HCT116 (cell line): ENCODE measurements around the gene HSPB8. TPM values are rescaled to one million over a fixed set of nuclear protein-coding genes. Genes with fewer than 3 reads are reported as not detected.
"Not testable (repeated sequence)": the region's sequence is repeated elsewhere in the genome, so short reads cannot be mapped to it uniquely, and the experiment has no call there.

Experiments used
- ATAC-seq: fragments of 200-7000 bp; cut with Tn5 transposase; 2 replicates; pipeline ENCODE4 v1.9.1; 2020; ENCODE audit warnings: mild to moderate bottlenecking, moderate library complexity
- BruUV-seq: library from RNA; stranded (reverse); fragments of 400-500 nt; replicated peaks from 2 replicates; lab custom pipeline; 2021; lab: Mats Ljungman, UMichigan
- CTCF ChIA-PET: fragments of 300-600 bp; sonication (Branson Sonifier 250); formaldehyde crosslinking; loops from one replicate; lab custom pipeline; 2021; ENCODE audit warnings: antibody characterized with exemption; lab: Charles Lee
- POLR2A ChIA-PET: fragments of 300-600, 350-600 bp; sonication (Branson Sonifier 250); formaldehyde crosslinking; loops from one replicate; lab custom pipeline; 2021; ENCODE audit warnings: antibody characterized with exemption; lab: Charles Lee
- RAD21 ChIA-PET, 2 experiments: fragments of 300-600 bp; sonication (Branson Sonifier 250); formaldehyde crosslinking; loops; one replicate each; lab custom pipeline; 2023; ENCODE audit warnings: low total read pairs in 2 of 2; ENCODE audit not compliant: uncharacterized antibody in 2 of 2, unreplicated experiment in 2 of 2, low non-redundant PET in 1 of 2; lab: Charles Lee
- DNase-seq: peaks from one replicate; pipeline ENCODE4 v3.0.0-alpha.2; 2010; ENCODE audit warnings: low read depth, low spot score
- H2AFZ ChIP-seq: fragments of 200-600 bp; shearing (Covaris generic), sonication (generic); 2 replicates; pipeline ENCODE4 v1.6.1; 2017; ENCODE audit warnings: low read depth, mixed run types, mixed read lengths, antibody characterized with exemption, low read length; ENCODE audit not compliant: poor library complexity, severe bottlenecking
- H3K27ac ChIP-seq: 2 replicates; pipeline ENCODE4 v1.5.1; 2012; ENCODE audit warnings: low read depth, low read length
- H3K27me3 ChIP-seq: fragments of 200-600 bp; sonication (generic); 2 replicates; pipeline ENCODE4 v1.6.1; 2016; ENCODE audit warnings: mixed run types, low read length, mixed read lengths; ENCODE audit not compliant: insufficient read depth
- H3K36me3 ChIP-seq, 2 experiments: fragments of 200-500 bp in 1 of 2; fragments of 200-600 bp in 1 of 2; sonication (Bioruptor generic) in 1 of 2; sonication (generic) in 1 of 2; 2 replicates each; pipeline versions ENCODE4 v1.5.1 to v1.6.1; 2014 to 2016; ENCODE audit warnings: low read length in 2 of 2, inconsistent platforms in 1 of 2, mixed read lengths in 1 of 2, mixed run types in 1 of 2; ENCODE audit not compliant: insufficient read depth in 2 of 2, control insufficient read depth in 1 of 2
- H3K4me1 ChIP-seq, 2 experiments: fragments of 200-600 bp in 1 of 2; sonication (generic) in 1 of 2; 2 replicates each; pipeline versions ENCODE4 v1.5.1 to v1.6.1; 2012 to 2017; ENCODE audit warnings: low read length in 2 of 2, inconsistent platforms in 1 of 2, mild to moderate bottlenecking in 1 of 2, mixed read lengths in 1 of 2, mixed run types in 1 of 2, moderate library complexity in 1 of 2; ENCODE audit not compliant: insufficient read depth in 2 of 2, control insufficient read depth in 1 of 2
- H3K4me2 ChIP-seq: fragments of 200-600 bp; sonication (generic); 2 replicates; pipeline ENCODE4 v1.6.1; 2017; ENCODE audit warnings: mixed run types, low read length, mixed read lengths
- H3K4me3 ChIP-seq, 2 experiments: fragments of 200-600 bp in 1 of 2; sonication (generic) in 1 of 2; replicated peaks in 1 of 2; 2 replicates each; pipeline ENCODE4 v1.5.1; 2011 to 2016; ENCODE audit warnings: low read length in 2 of 2, control low read depth in 1 of 2, low read depth in 1 of 2, mild to moderate bottlenecking in 1 of 2, mixed read lengths in 1 of 2, mixed run types in 1 of 2
- H3K79me2 ChIP-seq: fragments of 200-600 bp; sonication (generic); 2 replicates; pipeline ENCODE4 v1.6.1; 2017; ENCODE audit warnings: mild to moderate bottlenecking, mixed run types, low read length, moderate library complexity, mixed read lengths; ENCODE audit not compliant: insufficient read depth
- H3K9ac ChIP-seq: fragments of 200-600 bp; sonication (generic); 2 replicates; pipeline ENCODE4 v1.6.1; 2016; ENCODE audit warnings: low read length, mixed read lengths
- H3K9me2 ChIP-seq: fragments of 200-600 bp; sonication (generic), shearing (Covaris generic); 2 replicates; pipeline ENCODE4 v1.6.1; 2017; ENCODE audit warnings: mixed run types, mild to moderate bottlenecking, moderate library complexity; ENCODE audit not compliant: insufficient read depth
- H3K9me3 ChIP-seq, 2 experiments: fragments of 200-500 bp in 1 of 2; fragments of 200-600 bp in 1 of 2; sonication (Bioruptor generic) in 1 of 2; sonication (generic) in 1 of 2; 2 replicates each; pipeline ENCODE4 v1.6.1; 2014 to 2017; ENCODE audit warnings: low read length in 2 of 2, mixed read lengths in 2 of 2, inconsistent platforms in 1 of 2, low read depth in 1 of 2, mild to moderate bottlenecking in 1 of 2, mixed run types in 1 of 2, moderate library complexity in 1 of 2; ENCODE audit not compliant: control insufficient read depth in 1 of 2, insufficient read depth in 1 of 2
- H4K20me1 ChIP-seq: fragments of 200-600 bp; sonication (generic), shearing (Covaris generic); 2 replicates; pipeline ENCODE4 v1.6.1; 2017; ENCODE audit warnings: mixed run types, mild to moderate bottlenecking, moderate library complexity; ENCODE audit not compliant: insufficient read depth
- CEBPB ChIP-seq: IDR thresholded peaks from 2 replicates; pipeline ENCODE4 v1.6.1; 2012; ENCODE audit warnings: low read depth
- EZH2 ChIP-seq: fragments of 200-600 bp; sonication (generic); IDR thresholded peaks from 2 replicates; pipeline ENCODE4 v1.6.1; 2017; ENCODE audit warnings: antibody characterized with exemption, mixed run types
- MAX ChIP-seq: IDR thresholded peaks from 2 replicates; pipeline ENCODE4 v1.6.1; 2012
- RAD21 ChIP-seq: IDR thresholded peaks from 2 replicates; pipeline ENCODE4 v1.6.1; 2012; ENCODE audit warnings: low read depth, mild to moderate bottlenecking
- SIN3A ChIP-seq: IDR thresholded peaks from 2 replicates; pipeline ENCODE4 v1.6.1; 2012; ENCODE audit warnings: low read depth
- SRF ChIP-seq: IDR thresholded peaks from 2 replicates; pipeline ENCODE4 v1.6.1; 2012; ENCODE audit warnings: low read depth
- TCF7L2 ChIP-seq: IDR thresholded peaks from 2 replicates; pipeline ENCODE4 v1.7.0; 2011; ENCODE audit warnings: borderline replicate concordance, inconsistent platforms; ENCODE audit not compliant: insufficient read depth, insufficient read length; ENCODE audit errors: extremely low read depth
- ZFX ChIP-seq: fragments of 450-650 bp; IDR thresholded peaks from 2 replicates; pipeline ENCODE4 v1.6.1; 2017
- intact Hi-C: fragments of 100-400 bp; cut with micrococcal nuclease; formaldehyde crosslinking; loops from 2 replicates; pipeline ENCODE4 v1.10.0; 2022
- total RNA-seq: library from RNA; stranded (reverse); gene quantifications from one replicate; pipeline ENCODE4 v1.2.1, GENCODE V29; 2021; ENCODE audit not compliant: unreplicated experiment

HSPB8 gene
- total RNA-seq, 1 experiment from 2014 or later, result 3.5 TPM

DNA sequence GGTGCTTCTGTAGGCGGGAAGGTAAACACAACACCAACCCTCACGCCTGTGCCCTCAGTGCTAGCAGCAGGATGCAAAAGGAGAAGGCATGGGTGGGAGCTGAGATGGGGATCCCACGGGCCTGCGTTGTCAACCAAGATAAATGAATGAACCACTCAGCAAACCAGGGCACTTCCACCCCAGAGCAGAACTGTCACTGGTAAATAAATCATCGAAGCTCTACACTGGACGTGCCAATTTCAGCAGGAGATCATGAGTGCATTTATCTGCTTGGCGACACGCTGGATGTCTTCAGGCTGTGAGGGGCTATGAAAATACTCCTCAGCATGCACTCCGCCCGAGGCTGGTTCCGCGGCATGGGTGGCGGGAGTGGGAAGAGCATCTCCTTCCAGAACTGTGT, 33.2 kb downstream of the HSPB8 start:
- no TSS peak for BruUV-seq
- intact Hi-C loops, result no loop called here
- TF ChIP-seq ZFX, result no peak
- TF ChIP-seq CEBPB, result no peak
- no peak for TF ChIP-seq EZH2
- no peak for TF ChIP-seq MAX
- TF ChIP-seq RAD21, result no peak
- TF ChIP-seq SRF, result no peak

GRCh38 chr12:119216084-119216483, 37.4 kb downstream of the HSPB8 start:
- CTCF ChIA-PET, result no interaction called here
- H3K79me2 ChIP-seq, result no peaks in the 10 kb centered on the region
- no peaks in the 10 kb centered on the region for H3K9me3 ChIP-seq
- peaks cover 37% of the 10 kb centered on the region for H3K27me3 ChIP-seq
- no peaks in the 10 kb centered on the region for H3K9me2 ChIP-seq
- TF ChIP-seq TCF7L2 (no peak), ZFX (no peak), SIN3A (no peak)
- no peak overlapping the region for H2AFZ ChIP-seq
- no peak overlapping the region for H3K4me2 ChIP-seq
- no peak for ATAC-seq
- H4K20me1 ChIP-seq, result no peaks in the 10 kb centered on the region
- no peak overlapping the region for H3K9ac ChIP-seq
- no peak overlapping the region for H3K4me3 ChIP-seq
- no peaks in the 10 kb centered on the region for H3K4me1 ChIP-seq
- no peak for DNase-seq
- RAD21 ChIA-PET, result no interaction called here
- H3K36me3 ChIP-seq, result no peaks in the 10 kb centered on the region
- intact Hi-C loops, result no loop called here
- BruUV-seq, result no TSS peak
- no peak overlapping the region for H3K27ac ChIP-seq
- POLR2A ChIA-PET, result no interaction called here

More for the DNA sequence above, 33.2 kb downstream of the HSPB8 start:
- ChIA-PET POLR2A (no interaction called here), CTCF (no interaction called here), RAD21 (no interaction called here)
- DNase-seq, result no peak
- Histone ChIP-seq H4K20me1 (no peaks in the 10 kb centered on the region), H3K79me2 (no peaks in the 10 kb centered on the region), H3K9ac (no peak overlapping the region), H3K9me3 (no peaks in the 10 kb centered on the region), H3K4me1 (no peaks in the 10 kb centered on the region), H2AFZ (no peak overlapping the region), H3K36me3 (no peaks in the 10 kb centered on the region), H3K27me3 (peaks cover 19% of the 10 kb centered on the region), H3K4me3 (no peak overlapping the region), H3K4me2 (no peak overlapping the region), H3K27ac (no peak overlapping the region), H3K9me2 (no peaks in the 10 kb centered on the region)
- ATAC-seq, result no peak

GRCh38 chr12:119218875-119219274, 40.1 kb downstream of the HSPB8 start:
- H3K27me3 ChIP-seq, result peaks cover 48% of the 10 kb centered on the region
- POLR2A ChIA-PET, H3K79me2 ChIP-seq, H3K4me1 ChIP-seq, CTCF ChIA-PET, DNase-seq, H3K4me2 ChIP-seq, intact Hi-C loops, H3K27ac ChIP-seq, RAD21 ChIA-PET, BruUV-seq, ATAC-seq, H2AFZ ChIP-seq, H3K4me3 ChIP-seq, H3K9ac ChIP-seq, H4K20me1 ChIP-seq, H3K9me2 ChIP-seq, H3K9me3 ChIP-seq, H3K36me3 ChIP-seq: not testable (repeated sequence)
